Upper lobe of left lung (tissue), 6 donors: Measurements from ENCODE around the gene UGT3A1. TPM values are rescaled to one million over a fixed set of nuclear protein-coding genes. Genes with fewer than 3 reads are reported as not detected.

Source experiments
- ATAC-seq, 2 donors: fragments of 200-7000 bp; cut with Tn5 transposase; one replicate each; pipeline ENCODE4 v1.9.1; 2022; ENCODE audit warnings: mild to moderate bottlenecking in 2 of 2, moderate library complexity in 2 of 2; ENCODE audit not compliant: low FRiP score in 2 of 2
- DNase-seq, 2 donors: peaks; one replicate each; pipeline ENCODE4 v3.0.0-alpha.2; 2019 to 2020
- H3K27ac ChIP-seq, 4 donors: fragments of 200-600 bp; sonication (generic); one replicate each; pipeline ENCODE4 v1.5.1; 2016 to 2019
- H3K27me3 ChIP-seq, 4 donors: fragments of 200-600 bp; sonication (generic); one replicate each; pipeline ENCODE4 v1.5.1; 2017 to 2019
- H3K36me3 ChIP-seq, 4 donors: fragments of 200-600 bp; sonication (generic); one replicate each; pipeline ENCODE4 v1.5.1; 2016 to 2019
- H3K4me1 ChIP-seq, 4 donors: fragments of 200-600 bp; sonication (generic); one replicate each; pipeline ENCODE4 v1.5.1; 2018 to 2019
- H3K4me3 ChIP-seq, 4 donors: fragments of 200-600 bp; sonication (generic); one replicate each; pipeline ENCODE4 v1.5.1; 2017 to 2019; ENCODE audit warnings: mild to moderate bottlenecking in 2 of 4, moderate library complexity in 1 of 4
- H3K9me3 ChIP-seq, 4 donors: fragments of 200-600 bp; sonication (generic); one replicate each; pipeline ENCODE4 v1.5.1; 2018 to 2019
- CTCF ChIP-seq, 6 experiments: fragments of 450-650 bp in 4 of 6; fragments of 200-600 bp in 2 of 6; sonication (generic) in 2 of 6; IDR thresholded peaks; one replicate each; pipeline ENCODE4 v1.5.1; 2016 to 2019; ENCODE audit warnings: antibody characterized with exemption in 6 of 6
- EP300 ChIP-seq, 4 donors: sonication (generic); formaldehyde crosslinking; IDR thresholded peaks; one replicate each; pipeline ENCODE4 v1.5.1; 2017; ENCODE audit warnings: antibody characterized with exemption in 4 of 4, control low read depth in 2 of 4
- POLR2A ChIP-seq, 4 donors: fragments of 450-650 bp; IDR thresholded peaks; one replicate each; pipeline ENCODE4 v1.5.1; 2016 to 2017; ENCODE audit warnings: antibody characterized with exemption in 4 of 4, mild to moderate bottlenecking in 2 of 4
- POLR2AphosphoS5 ChIP-seq, 2 donors: sonication (generic); formaldehyde crosslinking; IDR thresholded peaks; one replicate each; pipeline ENCODE4 v1.5.1; 2017; ENCODE audit warnings: antibody characterized with exemption in 2 of 2
- WGBS, 2 donors: methylation state at CpG; one replicate each; pipeline ENCODE4 v1.1.5; 2017 to 2018; 5-methylcytosine and 5-hydroxymethylcytosine counted together
- total RNA-seq, 6 donors: library from RNA; depleted of rRNA in 4 of 6; stranded (reverse); fragments of >200 nt in 4 of 6; gene quantifications; one replicate each; pipeline versions ENCODE4 v1.1.0 to v1.2.1, GENCODE V29; 2016 to 2021
- donor health status: DM: no; HTN: no; CAD: no; lungs with moderate emphysema.
- donor health status: DM: no; HTN: yes; CAD: no; lungs with severe emphysema.

The UGT3A1 gene
- total RNA-seq, 6 donors from 2014 or later = not detected

GRCh38 chr5:35971878-35972210 is 19.3 kb downstream of the UGT3A1 start:
- ATAC-seq (no peak), DNase-seq (no peak)
- H3K4me1 ChIP-seq = no peaks in the 10 kb centered on the region
- 78 to 85% methylated on average over 4 to 5 of the region's 5 CpGs for WGBS, 2 donors
- H3K9me3 ChIP-seq = no peaks in the 10 kb centered on the region
- no peak overlapping the region for H3K27ac ChIP-seq
- no peak overlapping the region for H3K4me3 ChIP-seq
- H3K27me3 ChIP-seq = no peaks in the 10 kb centered on the region
- no peaks in the 10 kb centered on the region for H3K36me3 ChIP-seq
- TF ChIP-seq EP300 (IDR thresholded peaks at IDR 0.05) (no peak), CTCF (IDR thresholded peaks at IDR 0.05) (no peak), POLR2A (IDR thresholded peaks at IDR 0.05) (no peak), POLR2AphosphoS5 (IDR thresholded peaks at IDR 0.05) (no peak)

- WGBS, 2 donors = 73 to 77% methylated on average over 4 of the region's 4 CpGs
- DNase-seq = no peak
- TF ChIP-seq EP300 (IDR thresholded peaks at IDR 0.05) = no peak
- no peak for TF ChIP-seq CTCF (IDR thresholded peaks at IDR 0.05)
- no peak for TF ChIP-seq POLR2AphosphoS5 (IDR thresholded peaks at IDR 0.05)
- TF ChIP-seq POLR2A (IDR thresholded peaks at IDR 0.05) = no peak
Observed at GRCh38 chr5:35971186-35971877, 19.9 kb downstream of the UGT3A1 start.

GRCh38 chr5:35963381-35963843 is 27.8 kb downstream of the UGT3A1 start:
- H3K4me1 ChIP-seq = no peaks in the 10 kb centered on the region
- no peak for ATAC-seq

More at GRCh38 chr5:35971186-35971877, 19.9 kb downstream of the UGT3A1 start:
- no peaks in the 10 kb centered on the region for H3K36me3 ChIP-seq
- ATAC-seq = no peak
- H3K4me1 ChIP-seq = no peaks in the 10 kb centered on the region
- H3K9me3 ChIP-seq = no peaks in the 10 kb centered on the region
- no peaks in the 10 kb centered on the region for H3K27me3 ChIP-seq
- no peak overlapping the region for H3K27ac ChIP-seq
- no peak overlapping the region for H3K4me3 ChIP-seq

GRCh38 chr5:35960328-35960727 is 30.9 kb downstream of the UGT3A1 start:
- H3K4me1 ChIP-seq = no peaks in the 10 kb centered on the region
- H3K27ac ChIP-seq = no peak overlapping the region
- 73 to 92% methylated on average over 5 to 7 of the region's 7 CpGs for WGBS, 2 donors
- no peak overlapping the region for H3K4me3 ChIP-seq
- peaks cover 0 to 23% (median 0%) of the 10 kb centered on the region in 4 donors for H3K9me3 ChIP-seq
- ATAC-seq = no peak
- TF ChIP-seq POLR2A (IDR thresholded peaks at IDR 0.05) (no peak), POLR2AphosphoS5 (IDR thresholded peaks at IDR 0.05) (no peak), CTCF (IDR thresholded peaks at IDR 0.05) (no peak), EP300 (IDR thresholded peaks at IDR 0.05) (no peak)
- no peaks in the 10 kb centered on the region for H3K27me3 ChIP-seq
- no peaks in the 10 kb centered on the region for H3K36me3 ChIP-seq
- no peak for DNase-seq

More at GRCh38 chr5:35963381-35963843, 27.8 kb downstream of the UGT3A1 start:
- Histone ChIP-seq H3K36me3 (no peaks in the 10 kb centered on the region), H3K27ac (no peak overlapping the region), H3K9me3 (peaks cover 0 to 18% (median 0%) of the 10 kb centered on the region in 4 donors), H3K4me3 (no peak overlapping the region), H3K27me3 (no peaks in the 10 kb centered on the region)
- 55 to 56% methylated on average over 8 of the region's 8 CpGs for WGBS, 2 donors
- DNase-seq = no peak
- TF ChIP-seq POLR2AphosphoS5 (IDR thresholded peaks at IDR 0.05) (no peak), POLR2A (IDR thresholded peaks at IDR 0.05) (no peak), EP300 (IDR thresholded peaks at IDR 0.05) (no peak), CTCF (IDR thresholded peaks at IDR 0.05) (peak in 1 of 6 experiments; percentile 5)

GRCh38 chr5:35956429-35956828 is 34.8 kb downstream of the UGT3A1 start:
- H3K27me3 ChIP-seq = no peaks in the 10 kb centered on the region
- no peak for DNase-seq
- TF ChIP-seq CTCF (IDR thresholded peaks at IDR 0.05) (no peak), EP300 (IDR thresholded peaks at IDR 0.05) (no peak), POLR2A (IDR thresholded peaks at IDR 0.05) (no peak), POLR2AphosphoS5 (IDR thresholded peaks at IDR 0.05) (no peak)
- H3K4me1 ChIP-seq = no peaks in the 10 kb centered on the region
- H3K36me3 ChIP-seq = no peaks in the 10 kb centered on the region
- no peak overlapping the region for H3K27ac ChIP-seq
- 87 to 94% methylated on average over 1 of the region's 1 CpG for WGBS, 2 donors
- H3K4me3 ChIP-seq = no peak overlapping the region
- ATAC-seq = no peak
- H3K9me3 ChIP-seq = peaks cover 0 to 12% (median 0%) of the 10 kb centered on the region in 4 donors
